Duodenal mucosa (tissue), 2 donors: ENCODE data around the gene BLOC1S6.

Experiments used
- H3K27ac ChIP-seq: one replicate; pipeline ENCODE4 v1.7.0; 2013; ENCODE audit warnings: low read depth, low read length
- H3K27me3 ChIP-seq, 2 donors: one replicate each; pipeline ENCODE4 v1.7.0; 2013; ENCODE audit warnings: low read length in 2 of 2, control low read depth in 1 of 2; ENCODE audit not compliant: insufficient read depth in 2 of 2, control insufficient read depth in 1 of 2
- H3K36me3 ChIP-seq, 2 donors: one replicate each; pipeline ENCODE4 v1.7.0; 2013; ENCODE audit warnings: low read length in 2 of 2, control low read depth in 1 of 2; ENCODE audit not compliant: insufficient read depth in 2 of 2, control insufficient read depth in 1 of 2
- H3K4me1 ChIP-seq, 2 donors: one replicate each; pipeline ENCODE4 v1.7.0; 2013; ENCODE audit warnings: low read length in 2 of 2, control low read depth in 1 of 2; ENCODE audit not compliant: insufficient read depth in 2 of 2, control insufficient read depth in 1 of 2
- H3K4me3 ChIP-seq, 2 donors: one replicate each; pipeline ENCODE4 v1.7.0; 2013; ENCODE audit warnings: low read length in 2 of 2, low read depth in 1 of 2
- H3K9ac ChIP-seq, 2 donors: one replicate each; pipeline ENCODE4 v1.7.0; 2013; ENCODE audit warnings: low read length in 2 of 2, low read depth in 1 of 2
- H3K9me3 ChIP-seq, 2 donors: one replicate each; pipeline ENCODE4 v1.7.0; 2013; ENCODE audit warnings: low read length in 2 of 2, control low read depth in 1 of 2; ENCODE audit not compliant: control insufficient read depth in 1 of 2

The BLOC1S6 gene

GRCh38 chr15:45637141-45637540, 50.0 kb downstream of the BLOC1S6 start:
- peak overlapping the region; percentile 67 to 95 for H3K4me3 ChIP-seq
- H3K27me3 ChIP-seq = no peaks in the 10 kb centered on the region
- no peaks in the 10 kb centered on the region for H3K36me3 ChIP-seq
- H3K9ac ChIP-seq = peak overlapping the region; percentile 60 to 71
- H3K9me3 ChIP-seq = no peaks in the 10 kb centered on the region
- peak overlapping the region; percentile 72 for H3K27ac ChIP-seq
- peaks cover 46 to 49% of the 10 kb centered on the region in 2 donors for H3K4me1 ChIP-seq

GRCh38 chr15:45637552-45638033, 50.4 kb downstream of the BLOC1S6 start:
- Histone ChIP-seq H3K27me3 (no peaks in the 10 kb centered on the region), H3K9me3 (no peaks in the 10 kb centered on the region), H3K4me3 (peak overlapping the region; percentile 67 to 95), H3K36me3 (no peaks in the 10 kb centered on the region), H3K9ac (peak overlapping the region; percentile 60 to 71), H3K27ac (peak overlapping the region; percentile 86), H3K4me1 (peaks cover 50 to 54% of the 10 kb centered on the region in 2 donors)

- Histone ChIP-seq H3K27ac (no peak overlapping the region), H3K9ac (no peak overlapping the region)
Measured at GRCh38 chr15:45640616-45641015, 53.4 kb downstream of the BLOC1S6 start.

GRCh38 chr15:45641374-45641781, 54.2 kb downstream of the BLOC1S6 start:
- Histone ChIP-seq H3K9ac (no peak overlapping the region), H3K4me3 (peak overlapping the region in 1 of 2 donors; percentile 40), H3K27ac (peak overlapping the region; percentile 54), H3K4me1 (peaks cover 68 to 71% of the 10 kb centered on the region in 2 donors), H3K36me3 (no peaks in the 10 kb centered on the region), H3K27me3 (no peaks in the 10 kb centered on the region), H3K9me3 (no peaks in the 10 kb centered on the region)

More at GRCh38 chr15:45640616-45641015, 53.4 kb downstream of the BLOC1S6 start:
- Histone ChIP-seq H3K27me3 (no peaks in the 10 kb centered on the region), H3K4me3 (peak overlapping the region in 1 of 2 donors; percentile 21), H3K4me1 (peaks cover 66 to 69% of the 10 kb centered on the region in 2 donors), H3K36me3 (no peaks in the 10 kb centered on the region), H3K9me3 (no peaks in the 10 kb centered on the region)

GRCh38 chr15:45641999-45642932, 55.1 kb downstream of the BLOC1S6 start:
- no peaks in the 10 kb centered on the region for H3K27me3 ChIP-seq
- no peak overlapping the region for H3K9ac ChIP-seq
- no peaks in the 10 kb centered on the region for H3K36me3 ChIP-seq
- peaks cover 59 to 62% of the 10 kb centered on the region in 2 donors for H3K4me1 ChIP-seq
- H3K9me3 ChIP-seq = no peaks in the 10 kb centered on the region
- H3K4me3 ChIP-seq = peak overlapping the region in 1 of 2 donors; percentile 40
- peak overlapping the region; percentile 54 for H3K27ac ChIP-seq

GRCh38 chr15:45644437-45644836, 57.3 kb downstream of the BLOC1S6 start:
- H3K27ac ChIP-seq = no peak overlapping the region
- H3K4me1 ChIP-seq = peaks cover 57 to 64% of the 10 kb centered on the region in 2 donors
- no peak overlapping the region for H3K9ac ChIP-seq

GRCh38 chr15:45645026-45645980, 58.1 kb downstream of the BLOC1S6 start:
- H3K27ac ChIP-seq = no peak overlapping the region
- H3K9ac ChIP-seq = no peak overlapping the region
- H3K36me3 ChIP-seq = no peaks in the 10 kb centered on the region
- H3K27me3 ChIP-seq = no peaks in the 10 kb centered on the region
- no peaks in the 10 kb centered on the region for H3K9me3 ChIP-seq
- H3K4me1 ChIP-seq = peaks cover 54 to 58% of the 10 kb centered on the region in 2 donors
- no peak overlapping the region for H3K4me3 ChIP-seq

More at GRCh38 chr15:45644437-45644836, 57.3 kb downstream of the BLOC1S6 start:
- Histone ChIP-seq H3K4me3 (no peak overlapping the region), H3K27me3 (no peaks in the 10 kb centered on the region), H3K36me3 (no peaks in the 10 kb centered on the region), H3K9me3 (no peaks in the 10 kb centered on the region)

GRCh38 chr15:45646220-45646619, 59.0 kb downstream of the BLOC1S6 start:
- Histone ChIP-seq H3K36me3 (no peaks in the 10 kb centered on the region), H3K9me3 (no peaks in the 10 kb centered on the region), H3K27ac (no peak overlapping the region), H3K9ac (no peak overlapping the region), H3K4me1 (peaks cover 45 to 48% of the 10 kb centered on the region in 2 donors), H3K4me3 (no peak overlapping the region), H3K27me3 (no peaks in the 10 kb centered on the region)

GRCh38 chr15:45647828-45648227, 60.6 kb downstream of the BLOC1S6 start:
- Histone ChIP-seq H3K27me3 (no peaks in the 10 kb centered on the region), H3K9ac (no peak overlapping the region), H3K4me3 (no peak overlapping the region), H3K36me3 (no peaks in the 10 kb centered on the region), H3K4me1 (peaks cover 30 to 33% of the 10 kb centered on the region in 2 donors), H3K27ac (no peak overlapping the region), H3K9me3 (no peaks in the 10 kb centered on the region)
